ENCODE data around the gene COX7A2.

COX7A2 gene

GRCh38 chr6:75267461-75267860 lies 23.9 kb upstream of the COX7A2 start:
- no peak overlapping the region for H3K4me2 ChIP-seq (ENCODE audit: low read length)
- H3K4me3 ChIP-seq (ENCODE audit: low read depth, low read length, poor library complexity, severe bottlenecking), result no peak overlapping the region
- H3K36me3 ChIP-seq (ENCODE audit: insufficient read depth, low read length), result peaks cover 30% of the 10 kb centered on the region
- H2AFZ ChIP-seq (ENCODE audit: low read length), result no peak overlapping the region
- TF ChIP-seq EZH2 (IDR thresholded peaks at IDR 0.05; ENCODE audit: borderline replicate concordance, low read length), result no peak
- TF ChIP-seq, protein P1, sequence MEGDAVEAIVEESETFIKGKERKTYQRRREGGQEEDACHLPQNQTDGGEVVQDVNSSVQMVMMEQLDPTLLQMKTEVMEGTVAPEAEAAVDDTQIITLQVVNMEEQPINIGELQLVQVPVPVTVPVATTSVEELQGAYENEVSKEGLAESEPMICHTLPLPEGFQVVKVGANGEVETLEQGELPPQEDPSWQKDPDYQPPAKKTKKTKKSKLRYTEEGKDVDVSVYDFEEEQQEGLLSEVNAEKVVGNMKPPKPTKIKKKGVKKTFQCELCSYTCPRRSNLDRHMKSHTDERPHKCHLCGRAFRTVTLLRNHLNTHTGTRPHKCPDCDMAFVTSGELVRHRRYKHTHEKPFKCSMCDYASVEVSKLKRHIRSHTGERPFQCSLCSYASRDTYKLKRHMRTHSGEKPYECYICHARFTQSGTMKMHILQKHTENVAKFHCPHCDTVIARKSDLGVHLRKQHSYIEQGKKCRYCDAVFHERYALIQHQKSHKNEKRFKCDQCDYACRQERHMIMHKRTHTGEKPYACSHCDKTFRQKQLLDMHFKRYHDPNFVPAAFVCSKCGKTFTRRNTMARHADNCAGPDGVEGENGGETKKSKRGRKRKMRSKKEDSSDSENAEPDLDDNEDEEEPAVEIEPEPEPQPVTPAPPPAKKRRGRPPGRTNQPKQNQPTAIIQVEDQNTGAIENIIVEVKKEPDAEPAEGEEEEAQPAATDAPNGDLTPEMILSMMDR (IDR thresholded peaks at IDR 0.05; ENCODE audit: low read length), result no peak
- no peak overlapping the region for H3K9ac ChIP-seq (ENCODE audit: low read length)
- H3F3A ChIP-seq (ENCODE audit: insufficient read depth, low read length), result no peaks in the 10 kb centered on the region
- H4K20me1 ChIP-seq (ENCODE audit: insufficient read depth, low read length), result no peaks in the 10 kb centered on the region
- no peaks in the 10 kb centered on the region for H3K27me3 ChIP-seq (ENCODE audit: insufficient read depth, low read length)
- peaks cover 17% of the 10 kb centered on the region for H3K79me2 ChIP-seq (ENCODE audit: insufficient read depth, low read length)
- no peak overlapping the region for H3K27ac ChIP-seq (ENCODE audit: low read depth, low read length, poor library complexity, severe bottlenecking)
- H3K9me3 ChIP-seq (ENCODE audit: low read length), result peaks cover 2% of the 10 kb centered on the region; the same call in 1 of the 2 replicates
- peaks cover 3% of the 10 kb centered on the region for H3K4me1 ChIP-seq (ENCODE audit: insufficient read depth, low read length, severe bottlenecking)
- H3K9me2 ChIP-seq (ENCODE audit: low read depth, low read length), result no peaks in the 10 kb centered on the region

- no peaks in the 10 kb centered on the region for H3F3A ChIP-seq (ENCODE audit: insufficient read depth, low read length)
- no peak overlapping the region for H3K4me2 ChIP-seq (ENCODE audit: low read length)
- H3K27ac ChIP-seq (ENCODE audit: low read depth, low read length, poor library complexity, severe bottlenecking), result no peak overlapping the region
- H3K9me2 ChIP-seq (ENCODE audit: low read depth, low read length), result no peaks in the 10 kb centered on the region
- no peak overlapping the region for H3K4me3 ChIP-seq (ENCODE audit: low read depth, low read length, poor library complexity, severe bottlenecking)
- no peaks in the 10 kb centered on the region for H3K27me3 ChIP-seq (ENCODE audit: insufficient read depth, low read length)
- TF ChIP-seq, protein P1 (IDR thresholded peaks at IDR 0.05; ENCODE audit: low read length), result peak; percentile 77
- no peak for TF ChIP-seq EZH2 (IDR thresholded peaks at IDR 0.05; ENCODE audit: borderline replicate concordance, low read length)
- no peak overlapping the region for H3K9ac ChIP-seq (ENCODE audit: low read length)
- H3K9me3 ChIP-seq (ENCODE audit: low read length), result no peaks in the 10 kb centered on the region
- H2AFZ ChIP-seq (ENCODE audit: low read length), result no peak overlapping the region
- peaks cover 25% of the 10 kb centered on the region; the same call in 1 of the 2 replicates for H3K36me3 ChIP-seq (ENCODE audit: insufficient read depth, low read length)
- H3K79me2 ChIP-seq (ENCODE audit: insufficient read depth, low read length), result peaks cover 15% of the 10 kb centered on the region
- H4K20me1 ChIP-seq (ENCODE audit: insufficient read depth, low read length), result no peaks in the 10 kb centered on the region
- H3K4me1 ChIP-seq (ENCODE audit: insufficient read depth, low read length, severe bottlenecking), result peaks cover 3% of the 10 kb centered on the region
These were observed 23.2 kb upstream of the COX7A2 start for GRCh38 chr6:75266716-75267291.

DNA sequence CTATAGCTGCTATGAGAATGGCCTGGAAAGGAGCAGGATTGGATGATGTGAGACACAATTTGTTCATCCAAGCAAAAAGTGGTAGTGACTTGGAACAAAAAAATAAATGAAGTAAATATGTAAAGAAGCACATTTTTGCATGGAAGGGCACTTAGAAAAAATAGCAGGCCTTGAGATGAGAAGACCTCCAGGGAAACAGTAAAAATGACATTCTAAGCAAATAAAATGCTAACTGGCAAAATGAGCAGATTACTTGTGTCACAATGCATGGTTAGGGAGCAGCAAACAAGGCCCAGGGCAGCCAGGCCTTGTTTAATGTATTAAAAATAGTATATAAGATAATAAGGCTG lies 19.8 kb upstream of the COX7A2 start:
- no peaks in the 10 kb centered on the region for H4K20me1 ChIP-seq (ENCODE audit: insufficient read depth, low read length)
- H3K4me3 ChIP-seq (ENCODE audit: low read depth, low read length, poor library complexity, severe bottlenecking), result no peak overlapping the region
- no peak overlapping the region for H3K9ac ChIP-seq (ENCODE audit: low read length)
- TF ChIP-seq, protein P1 (IDR thresholded peaks at IDR 0.05; ENCODE audit: low read length), result no peak
- TF ChIP-seq EZH2 (IDR thresholded peaks at IDR 0.05; ENCODE audit: borderline replicate concordance, low read length), result no peak
- no peaks in the 10 kb centered on the region for H3K9me2 ChIP-seq (ENCODE audit: low read depth, low read length)
- no peaks in the 10 kb centered on the region for H3F3A ChIP-seq (ENCODE audit: insufficient read depth, low read length)
- no peak overlapping the region for H3K27ac ChIP-seq (ENCODE audit: low read depth, low read length, poor library complexity, severe bottlenecking)
- peaks cover 3% of the 10 kb centered on the region for H3K4me1 ChIP-seq (ENCODE audit: insufficient read depth, low read length, severe bottlenecking)
- no peaks in the 10 kb centered on the region for H3K9me3 ChIP-seq (ENCODE audit: low read length)
- no peak overlapping the region for H3K4me2 ChIP-seq (ENCODE audit: low read length)
- H3K79me2 ChIP-seq (ENCODE audit: insufficient read depth, low read length), result no peaks in the 10 kb centered on the region; the same call in 1 of the 2 replicates
- H3K36me3 ChIP-seq (ENCODE audit: insufficient read depth, low read length), result peaks cover 44% of the 10 kb centered on the region
- no peak overlapping the region for H2AFZ ChIP-seq (ENCODE audit: low read length)
- no peaks in the 10 kb centered on the region for H3K27me3 ChIP-seq (ENCODE audit: insufficient read depth, low read length)
